T47D (cell line): Measurements from ENCODE around the gene APCDD1.

Experiments used
- DNase-seq, 2 experiments: peaks; one replicate each; pipeline versions ENCODE4 v3.0.0 to v3.0.0-alpha.2; 2011 to 2012; ENCODE audit warnings: low read depth in 1 of 2, low spot score in 1 of 2
- JUND ChIP-seq: IDR thresholded peaks from 2 replicates; pipeline ENCODE4 v1.6.1; 2012; ENCODE audit warnings: low read depth
- in situ Hi-C: cut with HindIII; loops from 2 replicates; pipeline ENCODE4 v1.10.0; 2016; ENCODE audit warnings: low sequenced_read_pairs, low pct_unique_long_range_greater_than_20kb

APCDD1 gene

DNA sequence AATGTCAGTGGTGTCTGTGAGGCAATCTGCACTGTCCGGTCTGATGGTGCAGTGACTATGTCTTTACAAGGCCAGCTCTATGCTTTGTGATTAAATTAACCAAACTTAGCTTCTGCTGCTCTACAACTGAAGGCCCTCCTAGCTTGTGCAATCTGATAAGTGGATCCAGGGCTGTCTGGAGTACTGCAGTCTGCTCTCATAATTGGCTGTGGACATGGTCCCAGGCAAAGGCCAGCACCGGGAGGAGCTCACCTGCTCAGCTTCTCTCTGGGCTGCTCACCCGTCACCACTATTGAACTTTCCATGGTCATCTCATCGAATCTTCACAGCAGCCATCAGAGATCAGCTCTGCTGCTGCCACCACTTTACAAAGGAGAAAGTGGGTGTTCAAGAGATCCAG, 13.0 kb upstream of the APCDD1 start:
- no peak for TF ChIP-seq JUND
- in situ Hi-C loops = no loop called here
- no peak for DNase-seq

DNA sequence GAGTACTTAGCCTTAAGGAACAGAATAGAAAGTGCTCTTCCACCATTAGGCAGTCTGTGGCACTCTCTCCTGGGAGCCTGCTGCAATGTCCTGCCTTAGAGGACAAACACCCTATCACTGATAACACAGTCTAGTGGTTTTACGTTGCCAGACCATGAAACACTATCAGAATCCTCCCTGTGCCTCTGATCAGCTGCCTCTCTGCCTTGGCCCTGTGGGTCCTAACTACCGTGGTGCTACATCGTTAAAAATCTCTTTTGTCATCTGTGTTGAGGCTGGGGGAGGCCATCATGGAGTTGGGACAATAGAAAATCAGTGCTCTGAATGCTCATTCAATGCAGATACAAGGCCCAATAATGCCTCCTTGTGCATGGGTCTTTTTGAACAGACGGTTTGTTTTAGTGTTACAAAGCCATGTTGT, 11.9 kb upstream of the APCDD1 start:
- no peak for DNase-seq
- in situ Hi-C loops = no loop called here
- no peak for TF ChIP-seq JUND

DNA sequence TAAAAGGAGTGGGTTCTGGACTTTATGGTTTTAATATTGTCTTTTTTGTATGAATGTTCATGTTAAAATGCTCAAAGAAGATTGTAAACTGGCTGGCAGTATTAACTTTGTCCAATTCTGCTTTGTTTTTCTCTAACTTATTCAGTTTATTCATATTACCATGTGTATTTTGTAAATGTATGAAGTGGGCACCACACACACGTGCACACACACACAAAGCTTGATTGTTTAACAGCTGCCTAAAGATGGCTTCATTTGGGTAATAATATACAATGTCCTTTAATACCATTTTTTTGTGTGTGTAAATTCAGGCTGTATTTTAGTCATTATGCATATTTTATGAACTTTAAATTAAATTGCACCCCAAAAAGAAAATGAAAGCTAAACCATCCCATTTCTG, 11.4 kb upstream of the APCDD1 start:
- in situ Hi-C loops = no loop called here
- no peak for DNase-seq
- no peak for TF ChIP-seq JUND

DNA sequence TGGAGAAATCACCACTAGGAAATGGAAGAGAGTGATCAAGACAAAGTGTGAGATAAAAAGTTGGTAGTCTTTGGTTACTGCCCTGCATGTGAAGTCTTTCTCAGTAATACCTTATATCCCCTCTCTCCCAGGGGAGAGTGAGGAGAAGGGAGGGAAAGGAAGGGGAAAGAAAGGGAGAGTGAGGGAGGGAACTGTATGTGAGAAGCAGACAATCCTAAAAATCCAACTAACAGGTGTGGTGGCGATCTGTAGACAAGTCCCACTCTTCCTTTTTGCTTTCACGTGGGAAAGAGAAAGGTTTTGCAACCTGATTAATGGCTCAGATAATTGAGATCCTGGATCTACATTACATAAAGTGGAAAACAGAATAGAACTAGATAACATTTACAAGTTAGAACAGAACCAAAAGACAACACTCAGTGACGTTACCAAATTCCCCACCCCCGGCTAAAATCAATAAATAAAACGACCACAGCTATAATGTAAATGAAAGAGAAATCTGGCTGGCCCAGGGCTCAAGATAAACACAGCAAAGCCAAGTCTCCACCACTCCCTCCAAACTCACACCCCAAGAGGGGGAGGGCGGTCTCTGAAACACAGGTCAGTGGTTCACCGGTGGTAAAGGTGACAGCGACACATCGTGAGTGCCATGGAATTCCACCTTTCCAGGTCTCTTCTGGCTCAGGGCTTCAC, 10.0 kb upstream of the APCDD1 start:
- TF ChIP-seq JUND = no peak
- in situ Hi-C loops = no loop called here
- no peak for DNase-seq

DNA sequence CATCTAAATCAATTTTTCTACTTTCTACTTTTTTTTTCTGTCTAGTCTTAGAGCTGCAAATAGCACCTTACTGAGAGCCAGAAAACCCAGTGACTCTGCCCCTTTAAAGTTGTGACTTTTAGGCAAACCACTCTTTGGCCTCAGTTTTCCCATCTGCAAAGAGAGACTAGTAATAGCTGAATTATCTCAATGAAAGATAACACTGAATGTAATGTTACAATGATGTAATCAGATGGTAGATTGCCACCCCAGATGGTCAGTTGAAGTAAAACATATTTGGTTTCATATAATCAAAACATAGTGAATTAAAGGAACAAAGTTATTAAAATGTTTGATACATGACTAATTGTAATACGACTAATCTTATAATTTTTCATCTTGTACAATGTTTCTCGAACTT, 5.0 kb upstream of the APCDD1 start:
- in situ Hi-C loops = no loop called here
- no peak for DNase-seq
- no peak for TF ChIP-seq JUND

DNA sequence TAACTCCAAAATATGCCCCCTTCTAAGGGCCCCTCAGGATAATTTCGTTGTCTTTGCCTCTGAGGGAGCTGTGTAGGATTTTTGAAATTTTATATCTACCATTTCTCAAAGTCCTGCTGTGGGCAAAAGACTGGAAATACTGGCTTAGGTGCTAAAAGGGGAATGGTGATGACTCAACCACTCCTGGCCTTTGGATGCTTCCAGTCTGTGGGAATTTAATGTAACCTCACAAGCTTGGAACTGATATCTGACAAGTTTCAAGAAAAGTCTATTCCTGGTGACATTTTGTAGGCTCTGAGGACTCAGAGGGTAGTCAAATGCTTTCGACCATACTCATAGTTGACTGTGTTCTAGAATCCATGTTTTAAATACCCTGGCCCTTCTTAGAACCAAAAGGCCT, 3.4 kb upstream of the APCDD1 start:
- in situ Hi-C loops = no loop called here
- TF ChIP-seq JUND = no peak
- DNase-seq = no peak

DNA sequence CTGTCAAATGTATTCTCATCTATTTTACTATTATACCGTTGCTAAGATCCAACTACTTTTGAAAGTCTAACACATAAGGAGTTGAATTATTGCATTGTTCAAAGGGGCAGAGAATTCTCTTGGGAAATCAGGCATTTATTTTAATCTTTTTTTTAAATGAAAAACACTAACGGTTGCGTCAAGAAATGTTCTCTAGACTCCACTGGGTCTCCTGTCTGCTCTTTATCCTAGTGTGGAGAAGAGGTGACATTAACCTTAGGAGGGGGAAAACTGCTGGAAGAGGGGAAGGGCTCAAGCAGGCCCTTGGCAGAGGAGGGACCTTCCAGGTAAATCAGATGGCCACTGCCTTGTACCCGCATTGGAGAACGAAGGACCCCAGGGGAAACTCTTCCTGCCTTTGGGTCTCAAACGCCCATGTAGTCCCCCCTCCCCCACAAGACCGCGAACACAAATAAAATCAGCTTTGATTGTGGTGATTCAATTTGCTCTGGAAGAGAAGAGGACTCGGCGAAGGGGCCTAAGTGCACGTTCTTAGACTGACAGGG, 1.1 kb upstream of the APCDD1 start:
- DNase-seq = no peak
- no peak for TF ChIP-seq JUND
- in situ Hi-C loops = no loop called here

DNA sequence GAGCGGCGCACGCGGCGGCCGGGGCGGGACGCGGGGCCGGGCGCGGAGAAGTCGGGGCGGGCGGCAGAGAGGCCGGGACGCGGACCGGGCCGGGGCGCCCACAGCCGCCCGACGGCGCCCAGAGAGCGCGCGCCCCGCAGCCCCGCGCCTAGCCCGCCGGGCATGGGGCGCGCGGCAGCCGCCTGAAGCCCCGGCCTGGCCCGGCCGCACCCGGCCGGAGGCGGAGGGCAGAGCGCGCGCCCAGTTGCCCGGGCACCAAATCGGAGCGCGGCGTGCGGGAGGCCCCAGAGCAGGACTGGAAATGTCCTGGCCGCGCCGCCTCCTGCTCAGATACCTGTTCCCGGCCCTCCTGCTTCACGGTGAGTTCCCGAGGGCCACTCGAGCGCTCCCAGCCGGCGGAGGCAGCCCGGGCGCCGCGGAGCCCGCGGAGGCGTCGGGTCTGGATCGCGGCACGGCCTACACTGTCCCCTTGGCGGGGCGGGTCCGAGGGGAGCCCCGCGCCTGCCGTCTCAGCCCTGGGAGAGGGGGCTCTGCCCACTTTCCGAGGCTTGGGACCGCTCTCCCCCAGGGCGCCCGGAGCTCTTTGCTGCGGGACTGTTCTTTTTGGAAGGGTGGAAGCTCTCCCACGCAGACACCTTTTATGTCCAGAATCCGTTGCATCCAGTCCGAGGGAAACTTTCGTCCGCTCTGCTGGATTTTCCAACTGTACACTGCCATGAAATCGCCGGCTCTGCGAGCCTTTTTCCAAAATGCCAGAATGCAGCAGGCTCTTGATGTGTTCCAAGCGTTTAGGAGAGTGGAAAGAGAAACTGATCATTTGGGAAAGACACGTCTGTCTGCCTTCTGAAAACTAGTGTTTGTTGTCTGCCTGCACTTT, 484 bp downstream of the APCDD1 start:
- TF ChIP-seq JUND = no peak
- peak; percentile 23 to 39 for DNase-seq
- in situ Hi-C loops = no loop called here

DNA sequence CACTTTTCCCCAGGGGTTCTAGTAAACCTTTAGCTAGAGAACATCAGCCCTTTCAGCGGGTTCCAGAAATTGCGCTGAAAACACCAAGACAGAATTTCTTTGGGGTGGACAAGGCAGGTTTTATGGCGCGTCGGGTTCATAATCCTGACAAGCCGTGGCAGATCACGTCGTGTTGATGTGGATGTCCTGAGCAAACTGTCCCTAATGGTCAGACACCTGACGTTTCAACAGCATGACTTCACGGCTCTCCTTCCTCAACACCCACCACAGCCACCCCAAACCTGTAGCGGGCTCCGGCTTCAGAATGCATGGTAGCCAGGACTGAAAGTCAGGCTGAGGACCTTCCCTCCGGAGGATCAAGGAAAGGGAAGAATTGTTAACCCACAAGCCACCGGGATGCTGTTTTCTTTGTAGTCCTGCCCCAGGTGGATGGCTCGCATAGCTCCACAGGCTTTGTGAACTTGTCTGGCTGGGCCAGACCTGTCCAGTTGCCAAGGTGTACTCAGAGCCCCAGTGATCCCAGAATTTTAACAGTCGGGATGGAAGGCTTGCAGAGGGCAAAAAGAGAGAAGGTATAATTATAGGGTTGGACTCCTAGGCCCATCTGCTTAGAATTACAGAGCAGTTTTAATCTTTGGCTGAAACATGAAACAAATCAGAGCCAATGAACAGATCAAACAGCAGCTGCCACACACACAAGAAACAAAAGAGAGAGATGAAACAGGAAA, 1.5 kb downstream of the APCDD1 start:
- peak in 1 of 2 experiments; percentile 1 for DNase-seq

DNA sequence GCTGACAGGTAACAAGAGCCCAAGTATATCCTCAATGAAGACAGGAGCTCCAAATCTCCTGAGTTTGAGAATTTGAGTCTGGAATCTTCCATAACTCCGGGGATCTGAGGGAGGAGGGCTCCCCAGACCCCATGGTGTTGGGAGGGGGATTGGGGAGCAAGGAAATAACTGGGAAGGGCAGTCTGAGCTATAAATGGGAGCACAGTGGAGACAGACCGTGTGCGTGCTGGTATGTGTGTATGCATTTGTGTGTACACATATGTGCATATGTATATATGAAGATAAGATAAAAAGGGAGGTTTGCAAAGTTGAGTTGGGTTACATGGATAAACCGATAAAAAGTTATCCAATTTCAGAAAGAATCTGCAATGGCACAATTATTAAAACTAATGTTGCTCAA, 2.3 kb downstream of the APCDD1 start:
- no peak for TF ChIP-seq JUND
- in situ Hi-C loops = no loop called here
- DNase-seq = no peak

More for the DNA sequence above, 1.5 kb downstream of the APCDD1 start:
- TF ChIP-seq JUND = no peak
- in situ Hi-C loops = no loop called here

DNA sequence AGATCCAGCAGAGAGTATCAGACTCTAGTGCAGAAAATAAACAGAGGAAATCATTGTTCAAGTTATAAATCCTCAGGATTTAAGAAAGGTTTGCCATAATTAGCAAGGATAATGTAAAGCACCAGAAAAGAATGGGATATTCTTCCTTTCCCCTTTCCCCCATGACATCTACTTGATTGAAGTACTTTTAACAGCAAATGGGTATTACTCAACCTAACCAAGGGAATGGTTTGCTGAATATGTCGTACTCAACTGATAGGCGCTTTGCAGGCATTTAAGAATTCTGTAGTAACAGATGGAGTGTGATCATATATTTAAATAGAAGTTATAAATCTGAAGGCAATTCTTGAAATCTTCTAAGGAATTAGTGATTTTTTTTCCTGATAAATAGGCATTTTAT, 2.7 kb downstream of the APCDD1 start:
- no peak for DNase-seq
- in situ Hi-C loops = no loop called here
- TF ChIP-seq JUND = no peak

DNA sequence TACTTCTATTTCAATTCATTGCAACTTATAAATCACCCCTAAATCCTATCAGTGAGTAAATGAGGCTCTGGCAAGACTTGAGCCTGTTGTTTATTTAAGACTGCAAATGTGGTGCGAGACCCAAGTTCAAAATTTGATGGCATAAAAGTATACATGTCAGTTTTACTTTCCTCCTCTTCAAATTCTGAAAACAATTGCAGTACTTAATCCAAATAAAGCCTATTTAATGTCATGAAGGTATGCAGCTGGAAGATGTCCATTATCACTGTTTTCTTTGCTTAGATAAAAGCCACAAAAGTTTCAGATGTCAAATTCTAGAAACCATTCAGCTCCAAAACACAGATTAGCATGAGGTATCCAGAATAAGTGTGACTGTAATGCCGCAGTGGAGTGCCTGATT, 3.3 kb downstream of the APCDD1 start:
- no peak for DNase-seq
- TF ChIP-seq JUND = no peak
- in situ Hi-C loops = no loop called here
